Measurements from ENCODE around the gene ENTR1. TPM values are rescaled to one million over a fixed set of nuclear protein-coding genes. Genes with fewer than 3 reads are reported as not detected.
A peak's percentile ranks its signal among the peaks of the same experiment; 100 is the strongest.

ENTR1 gene
- total and polyA plus RNA-seq, 2 of the 13 experiments (the other 11 are each of a cell fraction or from before 2014, with no cell fraction given): 70.1 to 76.4 TPM

- TF ChIP-seq ZNF558 (CRISPR knock-in tag; IDR thresholded peaks at IDR 0.05; ENCODE audit: borderline replicate concordance) (peak; percentile 89; the same call in 1 of the 2 replicates), RBM22 (optimal IDR thresholded peaks at IDR 0.05; ENCODE audit: low read length) (peak; percentile 67), AFF4 (CRISPR knock-in tag; IDR thresholded peaks at IDR 0.05) (no peak), AHDC1 (CRISPR knock-in tag; IDR thresholded peaks at IDR 0.05; ENCODE audit: borderline replicate concordance) (no peak), SRF (IDR thresholded peaks at IDR 0.05; ENCODE audit: low read depth, low read length) (peak; percentile 49; the same call in 1 of the 2 replicates), GLI4 (CRISPR knock-in tag; IDR thresholded peaks at IDR 0.05; ENCODE audit: borderline replicate concordance) (no peak), ATF5 (CRISPR knock-in tag; IDR thresholded peaks at IDR 0.05; ENCODE audit: low read depth) (0 out of 2 replicates have a peak, but pooled peaks have one; percentile 83), ZFYVE20 (CRISPR knock-in tag; IDR thresholded peaks at IDR 0.05; ENCODE audit: borderline replicate concordance, low read depth) (0 out of 2 replicates have a peak, but pooled peaks have one; percentile 58), ZNF264 (CRISPR knock-in tag; IDR thresholded peaks at IDR 0.05) (no peak), SALL2 (CRISPR knock-in tag; IDR thresholded peaks at IDR 0.05) (peak; percentile 82; the same call in 1 of the 2 replicates), RFX3 (CRISPR knock-in tag; IDR thresholded peaks at IDR 0.05) (no peak), ZNF17 (CRISPR knock-in tag; IDR thresholded peaks at IDR 0.05) (0 out of 2 replicates have a peak, but pooled peaks have one; percentile 58), DNMT1 (CRISPR knock-in tag; IDR thresholded peaks at IDR 0.05) (peak; percentile 64; the same call in 1 of the 2 replicates), CBX2 (IDR thresholded peaks at IDR 0.05; ENCODE audit: low read depth, low read length) (no peak), CBX2 (CRISPR knock-in tag; IDR thresholded peaks at IDR 0.05; ENCODE audit: low read depth) (no peak), FOXP1 (IDR thresholded peaks at IDR 0.05) (no peak), FOXP1 (CRISPR knock-in tag; IDR thresholded peaks at IDR 0.05) (no peak), MAF1 (CRISPR knock-in tag; IDR thresholded peaks at IDR 0.05; ENCODE audit: borderline replicate concordance) (peak; percentile 50; the same call in 1 of the 2 replicates), ZNF496 (CRISPR knock-in tag; IDR thresholded peaks at IDR 0.05; ENCODE audit: insufficient replicate concordance) (no peak), NCOA5 (CRISPR knock-in tag; IDR thresholded peaks at IDR 0.05) (no peak)
Measured at GRCh38 chr9:136363106-136363948, 47.1 kb downstream of the ENTR1 start, which contains the start of gene DNLZ (continued).

Data from HepG2 (cell line).